Mucosa of descending colon (tissue), 3 donors: ENCODE results near the gene CNTNAP2. TPM values are rescaled to one million over a fixed set of nuclear protein-coding genes. Genes with fewer than 3 reads are reported as not detected.

Experiments used
- ATAC-seq: fragments of 200-7000 bp; cut with Tn5 transposase; one replicate; pipeline ENCODE4 v1.9.1; 2020; ENCODE audit warnings: mild to moderate bottlenecking, moderate library complexity
- DNase-seq, 3 donors: peaks; one replicate each; pipeline ENCODE4 v3.0.0-alpha.2; 2020
- H3K36me3 ChIP-seq: fragments of 200-600 bp; one replicate; pipeline ENCODE4 v1.8.0; 2021; ENCODE audit warnings: low read depth, mild to moderate bottlenecking
- H3K4me1 ChIP-seq: fragments of 200-600 bp; one replicate; pipeline ENCODE4 v1.8.0; 2021; ENCODE audit warnings: low read depth, mild to moderate bottlenecking
- H3K4me3 ChIP-seq: fragments of 200-600 bp; one replicate; pipeline ENCODE4 v1.8.0; 2021; ENCODE audit warnings: mild to moderate bottlenecking
- H3K9me3 ChIP-seq: fragments of 200-600 bp; one replicate; pipeline ENCODE4 v1.8.0; 2021; ENCODE audit warnings: mild to moderate bottlenecking
- intact Hi-C, 2 donors: fragments of 100-400 bp; cut with DNase I in 1 of 2; cut with micrococcal nuclease in 1 of 2; formaldehyde crosslinking; loops; one replicate each; pipeline versions ENCODE4 v1.11.0 to v1.11.1; 2022; cut with DNase I, micrococcal nuclease
- total RNA-seq, 3 donors: library from RNA; stranded (reverse); fragmentation: NEBNext Ultra II Directional in 2 of 3; extraction: Animal tissue kit (Norgen Biotek cat#: 25700) in 2 of 3; gene quantifications; one replicate each; pipeline versions ENCODE4 v1.2.1 to v1.2.4, GENCODE V29; 2021 to 2023
- TF ChIP-seq, protein P1 (sequence below): fragments of 200-600 bp; IDR thresholded peaks from one replicate; pipeline ENCODE4 v1.8.0; 2022; ENCODE audit warnings: antibody characterized with exemption, mild to moderate bottlenecking
- donor health status: DM: no; HTN: no; CAD: no; lungs with moderate emphysema.
- donor health status: DM: no; HTN: no; CAD: no.
- donor health status: DM: no; HTN: yes; CAD: no.

Gene CNTNAP2
- total RNA-seq, 3 donors from 2014 or later, result 3.1 to 5.9 (median 4.2) TPM

DNA sequence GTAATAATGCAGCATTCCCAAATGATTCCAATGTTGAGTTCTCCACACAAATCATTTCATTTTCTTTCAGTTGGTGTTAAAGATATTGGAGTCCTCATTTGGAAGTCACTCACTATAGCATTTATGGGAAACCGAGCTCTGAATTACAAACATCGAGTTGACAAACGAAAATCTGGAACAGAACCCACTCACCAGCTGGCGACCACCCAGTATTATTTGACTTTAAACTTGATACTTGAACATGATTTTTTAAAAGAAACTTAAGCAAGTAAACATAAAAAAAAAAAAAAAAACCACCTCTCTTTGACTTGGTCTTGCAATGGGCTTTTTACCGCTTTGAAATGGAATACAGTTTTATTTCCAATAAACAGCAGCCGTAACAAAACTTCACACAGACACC lies 1897.4 kb downstream of the CNTNAP2 start:
- Histone ChIP-seq H3K9me3 (no peaks in the 10 kb centered on the region), H3K4me1 (no peaks in the 10 kb centered on the region), H3K36me3 (no peaks in the 10 kb centered on the region), H3K4me3 (no peak overlapping the region)
- intact Hi-C loops, result no loop called here
- TF ChIP-seq, protein P1, sequence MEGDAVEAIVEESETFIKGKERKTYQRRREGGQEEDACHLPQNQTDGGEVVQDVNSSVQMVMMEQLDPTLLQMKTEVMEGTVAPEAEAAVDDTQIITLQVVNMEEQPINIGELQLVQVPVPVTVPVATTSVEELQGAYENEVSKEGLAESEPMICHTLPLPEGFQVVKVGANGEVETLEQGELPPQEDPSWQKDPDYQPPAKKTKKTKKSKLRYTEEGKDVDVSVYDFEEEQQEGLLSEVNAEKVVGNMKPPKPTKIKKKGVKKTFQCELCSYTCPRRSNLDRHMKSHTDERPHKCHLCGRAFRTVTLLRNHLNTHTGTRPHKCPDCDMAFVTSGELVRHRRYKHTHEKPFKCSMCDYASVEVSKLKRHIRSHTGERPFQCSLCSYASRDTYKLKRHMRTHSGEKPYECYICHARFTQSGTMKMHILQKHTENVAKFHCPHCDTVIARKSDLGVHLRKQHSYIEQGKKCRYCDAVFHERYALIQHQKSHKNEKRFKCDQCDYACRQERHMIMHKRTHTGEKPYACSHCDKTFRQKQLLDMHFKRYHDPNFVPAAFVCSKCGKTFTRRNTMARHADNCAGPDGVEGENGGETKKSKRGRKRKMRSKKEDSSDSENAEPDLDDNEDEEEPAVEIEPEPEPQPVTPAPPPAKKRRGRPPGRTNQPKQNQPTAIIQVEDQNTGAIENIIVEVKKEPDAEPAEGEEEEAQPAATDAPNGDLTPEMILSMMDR, result no peak
- ATAC-seq (no peak), DNase-seq (no peak)

DNA sequence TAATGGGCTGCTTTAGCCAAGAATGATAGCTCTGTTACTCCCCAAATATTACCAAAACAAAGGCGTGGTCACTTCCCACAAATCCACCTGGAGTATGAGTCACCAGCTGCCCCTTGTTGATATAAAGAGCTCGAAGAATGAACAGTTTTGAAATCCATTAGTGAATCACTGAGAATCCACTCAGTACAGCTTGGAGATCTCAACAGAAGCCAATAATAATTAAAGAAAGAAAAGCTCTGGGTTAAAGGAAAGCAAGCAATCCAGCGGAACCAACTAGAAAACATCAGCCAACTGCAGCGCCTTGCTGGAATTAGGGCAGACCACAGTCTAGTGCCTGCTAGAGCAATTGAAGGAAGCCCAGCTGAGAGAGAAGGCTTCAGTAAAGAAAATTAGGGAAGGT lies 1897.9 kb downstream of the CNTNAP2 start:
- no peaks in the 10 kb centered on the region for H3K36me3 ChIP-seq
- no peak for DNase-seq
- H3K4me1 ChIP-seq, result no peaks in the 10 kb centered on the region
- TF ChIP-seq, protein P1, result no peak
- no peak overlapping the region for H3K4me3 ChIP-seq
- no peaks in the 10 kb centered on the region for H3K9me3 ChIP-seq
- ATAC-seq, result no peak
- intact Hi-C loops, result no loop called here

DNA sequence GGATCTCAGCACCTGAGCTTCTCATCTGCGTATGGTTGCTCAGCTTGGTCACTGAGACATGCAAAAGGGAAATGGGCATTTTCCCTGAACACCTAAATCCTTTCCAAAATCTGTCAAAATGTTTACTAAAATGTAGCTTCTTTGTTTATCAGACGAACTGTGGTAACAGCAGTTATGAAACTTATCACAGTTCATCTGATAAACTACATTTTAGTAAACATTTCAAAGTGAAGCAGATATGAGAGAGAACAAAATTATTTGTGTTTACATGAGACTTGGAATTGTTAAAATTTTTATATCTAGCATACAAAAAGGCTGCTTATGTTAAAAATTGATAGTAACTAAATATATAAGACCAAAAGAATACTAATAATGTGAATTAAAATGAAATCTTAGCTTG lies 1900.5 kb downstream of the CNTNAP2 start:
- intact Hi-C loops, result no loop called here
- no peak for DNase-seq
- TF ChIP-seq, protein P1, result no peak
- no peaks in the 10 kb centered on the region for H3K36me3 ChIP-seq
- no peaks in the 10 kb centered on the region for H3K9me3 ChIP-seq
- no peak for ATAC-seq
- no peak overlapping the region for H3K4me3 ChIP-seq
- H3K4me1 ChIP-seq, result no peaks in the 10 kb centered on the region

DNA sequence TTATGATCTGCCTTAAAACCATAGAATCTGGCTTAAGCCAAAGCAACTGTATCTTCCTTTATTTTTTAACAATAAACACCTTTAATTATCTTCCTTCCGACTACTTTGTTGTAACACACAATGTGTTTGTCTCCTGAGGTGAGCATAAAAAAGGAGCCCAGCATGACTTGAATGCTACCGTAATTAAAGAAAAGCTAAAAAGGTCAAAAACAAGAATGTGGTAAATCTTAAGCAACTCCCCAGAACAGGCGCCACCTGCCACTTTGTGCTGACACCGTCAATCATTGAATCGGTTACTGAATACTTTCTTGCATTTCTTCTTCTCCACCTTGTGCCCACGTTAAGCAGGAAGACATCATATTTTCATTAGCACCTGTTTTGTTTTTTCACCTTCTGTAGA lies 1904.1 kb downstream of the CNTNAP2 start:
- H3K4me3 ChIP-seq, result no peak overlapping the region
- TF ChIP-seq, protein P1, result no peak
- no peak for DNase-seq
- intact Hi-C loops, result no loop called here
- ATAC-seq, result no peak
- no peaks in the 10 kb centered on the region for H3K4me1 ChIP-seq
- H3K36me3 ChIP-seq, result no peaks in the 10 kb centered on the region
- H3K9me3 ChIP-seq, result no peaks in the 10 kb centered on the region

DNA sequence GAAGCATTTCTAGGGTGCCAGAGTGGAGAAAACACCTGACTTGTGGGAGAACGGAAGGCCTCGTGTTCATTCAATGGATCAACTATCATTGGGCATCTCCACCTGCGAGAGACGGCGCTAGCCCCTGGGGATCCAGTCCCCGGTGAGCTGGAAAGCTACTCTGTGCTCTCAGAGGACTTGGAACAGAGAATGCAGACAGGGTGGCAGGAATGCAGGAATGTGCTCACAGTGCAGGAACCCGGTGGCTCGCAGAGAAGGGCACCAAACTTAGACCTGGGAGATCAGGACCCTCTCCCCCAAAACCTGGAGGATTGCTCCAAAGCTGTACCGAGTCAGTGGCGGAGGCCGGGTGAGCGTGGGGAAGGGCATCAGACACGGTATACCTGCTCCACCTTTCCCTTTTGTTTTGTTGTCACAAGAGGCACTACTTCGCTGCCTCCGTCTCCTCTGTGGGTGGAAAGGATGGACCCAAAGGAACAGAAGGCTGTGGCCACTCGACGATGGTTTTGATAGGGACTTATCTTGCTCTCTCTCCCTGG lies 1905.0 kb downstream of the CNTNAP2 start:
- intact Hi-C loops, result no loop called here
- TF ChIP-seq, protein P1, result no peak
- no peaks in the 10 kb centered on the region for H3K36me3 ChIP-seq
- ATAC-seq, result no peak
- H3K4me3 ChIP-seq, result no peak overlapping the region
- no peaks in the 10 kb centered on the region for H3K4me1 ChIP-seq
- no peaks in the 10 kb centered on the region for H3K9me3 ChIP-seq
- DNase-seq, result no peak

DNA sequence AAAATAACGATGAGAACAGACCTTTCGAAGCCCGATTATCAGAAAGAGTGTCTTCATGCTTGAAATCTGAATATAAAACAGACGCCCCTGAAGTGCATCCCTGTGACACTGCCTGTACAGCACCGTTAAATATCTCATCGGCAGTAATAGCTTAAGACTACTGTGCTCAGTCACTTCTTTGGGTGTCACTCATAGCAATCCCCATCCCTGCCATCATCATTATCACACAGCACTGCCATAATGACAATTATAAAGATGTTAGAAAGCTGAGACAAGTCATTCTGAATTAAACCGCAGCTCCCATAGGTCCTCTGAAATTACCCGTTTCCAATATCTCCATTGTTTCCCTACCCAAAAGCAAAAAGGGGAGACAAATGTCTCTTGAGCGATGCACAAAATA lies 1906.2 kb downstream of the CNTNAP2 start:
- H3K4me3 ChIP-seq, result no peak overlapping the region
- intact Hi-C loops, result no loop called here
- no peaks in the 10 kb centered on the region for H3K9me3 ChIP-seq
- TF ChIP-seq, protein P1, result no peak
- no peak for DNase-seq
- no peak for ATAC-seq
- H3K4me1 ChIP-seq, result no peaks in the 10 kb centered on the region
- H3K36me3 ChIP-seq, result no peaks in the 10 kb centered on the region
